CD14-positive monocyte (primary cell): Measurements from ENCODE around the gene TSGA10IP. TPM values are rescaled to one million over a fixed set of nuclear protein-coding genes. Genes with fewer than 3 reads are reported as not detected.

Experiments
- DNase-seq, 3 donors: peaks; one replicate each; pipeline ENCODE4 v3.0.0-alpha.2; 2011 to 2022
- H2AFZ ChIP-seq: 2 replicates; pipeline ENCODE4 v1.6.0; 2012; ENCODE audit warnings: mild to moderate bottlenecking, low read depth, low read length, inconsistent platforms; ENCODE audit not compliant: insufficient read depth, poor library complexity, severe bottlenecking
- H3K27ac ChIP-seq, 2 donors: 1 replicate in 1 of 2; 2 replicates in 1 of 2; pipeline ENCODE4 v1.5.1; 2012 to 2013; ENCODE audit warnings: low read length in 2 of 2, control low read depth in 1 of 2, inconsistent platforms in 1 of 2, low read depth in 1 of 2, mild to moderate bottlenecking in 1 of 2
- H3K27me3 ChIP-seq, 2 donors: one replicate each; pipeline versions ENCODE4 v1.6.0 to v1.6.1; 2011 to 2013; ENCODE audit warnings: low read length in 2 of 2; ENCODE audit not compliant: control insufficient read depth in 2 of 2, insufficient read depth in 2 of 2
- H3K36me3 ChIP-seq, 2 donors: replicated peaks in 1 of 2; 1 replicate in 1 of 2; 2 replicates in 1 of 2; pipeline versions ENCODE4 v1.5.1 to v1.6.1; 2012 to 2013; ENCODE audit warnings: low read length in 2 of 2, control low read depth in 1 of 2, inconsistent platforms in 1 of 2, mild to moderate bottlenecking in 1 of 2; ENCODE audit not compliant: insufficient read depth in 2 of 2, control insufficient read depth in 1 of 2
- H3K4me1 ChIP-seq, 2 donors: 1 replicate in 1 of 2; 2 replicates in 1 of 2; pipeline versions ENCODE4 v1.5.1 to v1.6.1; 2012 to 2013; ENCODE audit warnings: low read length in 2 of 2, control low read depth in 1 of 2, inconsistent platforms in 1 of 2, mild to moderate bottlenecking in 1 of 2, moderate library complexity in 1 of 2; ENCODE audit not compliant: insufficient read depth in 2 of 2, control insufficient read depth in 1 of 2
- H3K4me2 ChIP-seq: replicated peaks from 2 replicates; pipeline ENCODE3; 2012; ENCODE audit warnings: low read length, moderate library complexity, mild to moderate bottlenecking; ENCODE audit not compliant: poor library complexity, severe bottlenecking; ENCODE audit errors: extremely low read depth
- H3K4me3 ChIP-seq, 3 experiments: fragments of 200-600 bp in 1 of 3; sonication (generic) in 1 of 3; replicated peaks in 1 of 3; 1 replicate in 2 of 3; 2 replicates in 1 of 3; pipeline ENCODE4 v1.5.1; 2011 to 2013; ENCODE audit warnings: low read length in 3 of 3, mild to moderate bottlenecking in 3 of 3, control low read depth in 2 of 3, low read depth in 2 of 3, inconsistent platforms in 1 of 3, moderate library complexity in 1 of 3
- H3K79me2 ChIP-seq: 2 replicates; pipeline ENCODE4 v1.6.0; 2012; ENCODE audit warnings: mild to moderate bottlenecking, control low read depth, inconsistent platforms, low read length, moderate library complexity; ENCODE audit not compliant: insufficient read depth
- H3K9ac ChIP-seq: 2 replicates; pipeline ENCODE4 v1.6.0; 2017; ENCODE audit warnings: low read length, mild to moderate bottlenecking; ENCODE audit not compliant: insufficient read depth, poor library complexity, severe bottlenecking
- H3K9me3 ChIP-seq, 2 donors: replicated peaks in 1 of 2; 1 replicate in 1 of 2; 2 replicates in 1 of 2; pipeline versions ENCODE4 v1.5.1 to v1.6.1; 2012 to 2013; ENCODE audit warnings: low read length in 2 of 2, control low read depth in 1 of 2; ENCODE audit not compliant: control insufficient read depth in 1 of 2, insufficient read depth in 1 of 2
- H4K20me1 ChIP-seq: 2 replicates; pipeline ENCODE4 v1.6.0; 2012; ENCODE audit warnings: mild to moderate bottlenecking, low read length, control low read depth, moderate library complexity; ENCODE audit not compliant: insufficient read depth
- H3K27ac Mint-ChIP-seq, 7 donors: one replicate each; pipeline ENCODE4 v1.8.0; 2020; ENCODE audit warnings: mild to moderate bottlenecking in 7 of 7, mixed read lengths in 7 of 7, moderate library complexity in 6 of 7, inconsistent platforms in 2 of 7
- H3K27me3 Mint-ChIP-seq, 3 donors: one replicate each; pipeline ENCODE4 v1.8.0; 2021 to 2022; ENCODE audit warnings: low read depth in 3 of 3, mild to moderate bottlenecking in 3 of 3, mixed read lengths in 3 of 3, moderate library complexity in 3 of 3, inconsistent platforms in 1 of 3
- H3K36me3 Mint-ChIP-seq, 2 donors: one replicate each; pipeline ENCODE4 v1.8.0; 2020; ENCODE audit warnings: mixed read lengths in 2 of 2, inconsistent platforms in 1 of 2, mild to moderate bottlenecking in 1 of 2
- H3K4me1 Mint-ChIP-seq: one replicate; pipeline ENCODE4 v1.8.0; 2020; ENCODE audit warnings: mild to moderate bottlenecking, mixed read lengths
- H3K4me3 Mint-ChIP-seq, 2 donors: one replicate each; pipeline ENCODE4 v1.8.0; 2020; ENCODE audit warnings: mild to moderate bottlenecking in 2 of 2, mixed read lengths in 2 of 2, moderate library complexity in 1 of 2
- H3K9me3 Mint-ChIP-seq, 7 donors: one replicate each; pipeline ENCODE4 v1.8.0; 2020 to 2022; ENCODE audit warnings: mixed read lengths in 7 of 7, mild to moderate bottlenecking in 6 of 7, moderate library complexity in 6 of 7, inconsistent platforms in 2 of 7
- CTCF ChIP-seq: fragments of 200-600 bp; IDR thresholded peaks from one replicate; pipeline ENCODE4 v1.8.0; 2022; ENCODE audit warnings: antibody characterized with exemption, mild to moderate bottlenecking
- WGBS: methylation state at CpG from one replicate; pipeline ENCODE4 v1.1.5; 2013; ENCODE audit warnings: missing lambda C conversion rate; ENCODE audit not compliant: insufficient coverage; 5-methylcytosine and 5-hydroxymethylcytosine counted together
- intact Hi-C, 2 donors: fragments of 100-400 bp; cut with micrococcal nuclease; formaldehyde crosslinking; loops; one replicate each; pipeline versions ENCODE4 v1.15.0 to v1.15.1; 2023
- polyA plus RNA-seq, 3 donors: library from polyadenylated mRNA; depleted of rRNA in 1 of 3; unstranded in 2 of 3; stranded (reverse) in 1 of 3; fragments of 300-500 nt in 2 of 3; fragments of >200 nt in 1 of 3; fragmentation: Illumina TruSeq in 2 of 3; gene quantifications; 1 replicate in 2 of 3; 2 replicates in 1 of 3; pipeline ENCODE4 v1.2.3, GENCODE V29; 2012 to 2021

Gene TSGA10IP
- polyA plus RNA-seq, 3 donors = 0.67 to 0.71 TPM; not detected in 1

GRCh38 chr11:65975771-65976170 lies 30.5 kb downstream of the TSGA10IP start:
- Histone ChIP-seq H3K4me1 (no peaks in the 10 kb centered on the region), H3K4me3 (no peak overlapping the region), H3K9me3 (no peaks in the 10 kb centered on the region), H3K27ac (no peak overlapping the region), H3K4me2 (no peak overlapping the region), H3K27me3 (no peaks in the 10 kb centered on the region), H3K79me2 (no peaks in the 10 kb centered on the region), H3K9ac (no peak overlapping the region), H2AFZ (no peak overlapping the region), H3K36me3 (peaks cover 53 to 75% of the 10 kb centered on the region in 2 donors), H4K20me1 (peaks cover 15% of the 10 kb centered on the region)
- Mint-ChIP-seq H3K4me1 (no peaks in the 10 kb centered on the region), H3K36me3 (peaks cover 58 to 82% of the 10 kb centered on the region in 2 donors), H3K27ac (peak overlapping the region in 3 of 7 donors; percentile 9 to 58 (median 26)), H3K9me3 (no peaks in the 10 kb centered on the region), H3K4me3 (no peak overlapping the region), H3K27me3 (no peaks in the 10 kb centered on the region)
- intact Hi-C loops = no loop called here
- DNase-seq = no peak
- no peak for TF ChIP-seq CTCF
- 95% methylated on average over 7 of the region's 9 CpGs for WGBS

GRCh38 chr11:65976216-65977176 lies 31.2 kb downstream of the TSGA10IP start:
- H3K27me3 ChIP-seq = no peaks in the 10 kb centered on the region
- TF ChIP-seq CTCF = no peak
- intact Hi-C loops = no loop called here
- peaks cover 0 to 2% (median 0%) of the 10 kb centered on the region in 3 donors for H3K27me3 Mint-ChIP-seq
- H3K4me3 Mint-ChIP-seq = no peak overlapping the region
- peak overlapping the region in 3 of 7 donors; percentile 26 to 89 (median 58) for H3K27ac Mint-ChIP-seq
- no peak for DNase-seq
- no peaks in the 10 kb centered on the region for H3K79me2 ChIP-seq
- H4K20me1 ChIP-seq = peaks cover 15% of the 10 kb centered on the region
- no peak overlapping the region for H3K4me2 ChIP-seq
- peaks cover 58 to 81% of the 10 kb centered on the region in 2 donors for H3K36me3 Mint-ChIP-seq
- H3K9me3 Mint-ChIP-seq = no peaks in the 10 kb centered on the region
- no peak overlapping the region for H3K9ac ChIP-seq
- no peaks in the 10 kb centered on the region for H3K4me1 ChIP-seq
- no peaks in the 10 kb centered on the region for H3K9me3 ChIP-seq
- no peaks in the 10 kb centered on the region for H3K4me1 Mint-ChIP-seq
- H2AFZ ChIP-seq = no peak overlapping the region
- H3K4me3 ChIP-seq = no peak overlapping the region
- peaks cover 53 to 75% of the 10 kb centered on the region in 2 donors for H3K36me3 ChIP-seq
- WGBS = 94% methylated on average over 34 of the region's 43 CpGs
- no peak overlapping the region for H3K27ac ChIP-seq
